ENCODE measurements around the gene QRICH2. TPM values are rescaled to one million over a fixed set of nuclear protein-coding genes. Genes with fewer than 3 reads are reported as not detected.
"Not testable (repeated sequence)": the region's sequence is repeated elsewhere in the genome, so short reads cannot be mapped to it uniquely, and the experiment has no call there.

The QRICH2 gene
- total RNA-seq, 3 donors from 2014 or later (not counting 1 experiment from before 2014, with no cell fraction given), result 2.3 to 3.1 (median 2.9) TPM

GRCh38 chr17:76233588-76234353 is 74.3 kb downstream of the QRICH2 start:
- Mint-ChIP-seq H3K4me3 (no peak overlapping the region), H3K4me1 (peaks cover under 1 to 4% of the 10 kb centered on the region in 2 donors), H3K9me3 (no peaks in the 10 kb centered on the region), H3K27ac (no peak overlapping the region), H3K36me3 (no peaks in the 10 kb centered on the region), H3K27me3 (ENCODE audit: low read depth in 2 of 2) (no peaks in the 10 kb centered on the region)
- Histone ChIP-seq H3K36me3 (ENCODE audit: control insufficient read depth, insufficient read depth, low read length) (no peaks in the 10 kb centered on the region), H3K4me1 (ENCODE audit: control insufficient read depth, insufficient read depth, low read length) (no peaks in the 10 kb centered on the region), H3K27me3 (ENCODE audit: control insufficient read depth, insufficient read depth, low read length) (no peaks in the 10 kb centered on the region), H3K27ac (ENCODE audit: low read length) (no peak overlapping the region), H3K9me3 (ENCODE audit: control insufficient read depth, insufficient read depth, low read length) (no peaks in the 10 kb centered on the region), H3K4me3 (ENCODE audit: low read length) (no peak overlapping the region)
- ATAC-seq (no peak), DNase-seq (no peak)
- intact Hi-C loops (cut with micrococcal nuclease), result no loop called here
- no peak for TF ChIP-seq CTCF (IDR thresholded peaks at IDR 0.05)
- WGBS (ENCODE audit: insufficient coverage), result 91% methylated on average over 5 of the region's 6 CpGs

- DNase-seq (no peak), ATAC-seq (no peak)
- no peaks in the 10 kb centered on the region for H3K27me3 ChIP-seq (ENCODE audit: control insufficient read depth, insufficient read depth, low read length)
- no peak for TF ChIP-seq CTCF (IDR thresholded peaks at IDR 0.05)
- Mint-ChIP-seq H3K27me3 (ENCODE audit: low read depth in 2 of 2) (no peaks in the 10 kb centered on the region), H3K4me1 (peaks cover 0 to 4% of the 10 kb centered on the region in 2 donors), H3K27ac (no peak overlapping the region), H3K36me3 (no peaks in the 10 kb centered on the region), H3K4me3 (no peak overlapping the region), H3K9me3 (no peaks in the 10 kb centered on the region)
- H3K36me3 ChIP-seq (ENCODE audit: control insufficient read depth, insufficient read depth, low read length), result no peaks in the 10 kb centered on the region
- H3K27ac ChIP-seq (ENCODE audit: low read length), result no peak overlapping the region
- intact Hi-C loops (cut with micrococcal nuclease), result no loop called here
- no peaks in the 10 kb centered on the region for H3K4me1 ChIP-seq (ENCODE audit: control insufficient read depth, insufficient read depth, low read length)
- H3K4me3 ChIP-seq (ENCODE audit: low read length), result no peak overlapping the region
- H3K9me3 ChIP-seq (ENCODE audit: control insufficient read depth, insufficient read depth, low read length), result no peaks in the 10 kb centered on the region
- 83% methylated on average over 2 of the region's 2 CpGs for WGBS (ENCODE audit: insufficient coverage)
These were observed 75.7 kb downstream of the QRICH2 start for GRCh38 chr17:76232342-76232741.

- H3K27me3 Mint-ChIP-seq (ENCODE audit: low read depth in 2 of 2); H3K9me3 ChIP-seq (ENCODE audit: control insufficient read depth, insufficient read depth, low read length); H3K4me1 Mint-ChIP-seq; H3K4me1 ChIP-seq (ENCODE audit: control insufficient read depth, insufficient read depth, low read length); H3K27ac Mint-ChIP-seq; DNase-seq; H3K36me3 Mint-ChIP-seq; H3K27ac ChIP-seq (ENCODE audit: low read length); ATAC-seq; intact Hi-C loops (cut with micrococcal nuclease); H3K27me3 ChIP-seq (ENCODE audit: control insufficient read depth, insufficient read depth, low read length); H3K4me3 ChIP-seq (ENCODE audit: low read length); H3K9me3 Mint-ChIP-seq; H3K36me3 ChIP-seq (ENCODE audit: control insufficient read depth, insufficient read depth, low read length); H3K4me3 Mint-ChIP-seq: not testable (repeated sequence)
- WGBS (ENCODE audit: insufficient coverage), result 94% methylated on average over 19 of the region's 19 CpGs
These were observed 81.3 kb downstream of the QRICH2 start for GRCh38 chr17:76226749-76227148.

- H3K4me1 ChIP-seq (ENCODE audit: control insufficient read depth, insufficient read depth, low read length); H3K36me3 Mint-ChIP-seq; H3K4me3 Mint-ChIP-seq; ATAC-seq; H3K9me3 ChIP-seq (ENCODE audit: control insufficient read depth, insufficient read depth, low read length); H3K27me3 Mint-ChIP-seq (ENCODE audit: low read depth in 2 of 2); H3K9me3 Mint-ChIP-seq; DNase-seq; H3K27ac ChIP-seq (ENCODE audit: low read length); H3K36me3 ChIP-seq (ENCODE audit: control insufficient read depth, insufficient read depth, low read length); H3K4me1 Mint-ChIP-seq; H3K27ac Mint-ChIP-seq; intact Hi-C loops (cut with micrococcal nuclease); H3K27me3 ChIP-seq (ENCODE audit: control insufficient read depth, insufficient read depth, low read length); H3K4me3 ChIP-seq (ENCODE audit: low read length): not testable (repeated sequence)
- WGBS (ENCODE audit: insufficient coverage), result 90% methylated on average over 3 of the region's 7 CpGs
These were observed 82.5 kb downstream of the QRICH2 start for GRCh38 chr17:76225373-76226086.

Other genes starting within 250 kb of the QRICH2 start
- 10 to 100 TPM; 57.8 to 74.4 (median 70.7) TPM for gene SRP68, start 235.8 kb downstream of the QRICH2 start, total RNA-seq
- under 1 TPM in 2 of 3 donors, not detected in 1; 0.27 to 0.53 TPM for gene GALR2, start 233.5 kb downstream of the QRICH2 start, total RNA-seq
- under 1 TPM; 0.28 to 0.80 (median 0.50) TPM for gene ZACN, start 229.1 kb downstream of the QRICH2 start, total RNA-seq
- gene EXOC7, start 204.5 kb downstream of the QRICH2 start, total RNA-seq, result 100 to 1,000 TPM; 130 to 149 (median 142) TPM
- under 1 TPM; 0.21 to 0.93 (median 0.36) TPM for gene FOXJ1, start 167.0 kb downstream of the QRICH2 start, total RNA-seq
- 1 to 10 TPM; 4.9 to 9.1 (median 8.5) TPM for gene RNF157, start 67.8 kb downstream of the QRICH2 start, total RNA-seq
- 100 to 1,000 TPM; 171 to 287 (median 189) TPM for gene UBALD2, start 42.9 kb downstream of the QRICH2 start, total RNA-seq
- 10 to 100 TPM; 32.9 to 45.2 (median 41.5) TPM for gene PRPSAP1, start 45.6 kb upstream of the QRICH2 start, total RNA-seq
- 1 to 10 TPM; 7.6 to 9.2 (median 8.3) TPM for gene SPHK1, start 76.3 kb upstream of the QRICH2 start, total RNA-seq
- gene UBE2O, start 144.9 kb upstream of the QRICH2 start, total RNA-seq, result 10 to 100 TPM; 34.9 to 40.2 (median 37.7) TPM
- under 1 TPM in 2 of 3 donors, not detected in 1; 0.28 to 0.50 TPM for gene AANAT, start 159.3 kb upstream of the QRICH2 start, total RNA-seq
- gene RHBDF2, start 193.1 kb upstream of the QRICH2 start, total RNA-seq, result 100 to 1,000 TPM; 194 to 233 (median 202) TPM
- gene CYGB, start 229.4 kb upstream of the QRICH2 start, total RNA-seq, result under 1 TPM; 0.12 to 0.33 (median 0.16) TPM
- 1 to 10 TPM in 1 of 3 donors, under 1 TPM in 2; 0.77 to 1.1 (median 0.82) TPM for gene PRCD, start 231.8 kb upstream of the QRICH2 start, total RNA-seq

All from natural killer cell (primary cell).